ENCODE results near the gene PRPF19.

- no peak for TF ChIP-seq ZNF274 (IDR thresholded peaks at IDR 0.05; ENCODE audit: low read depth, low read length)
- no peak for TF ChIP-seq YY1 (IDR thresholded peaks at IDR 0.05; ENCODE audit: insufficient read depth, insufficient read length)
- no peak for TF ChIP-seq SUZ12 (IDR thresholded peaks at IDR 0.05; ENCODE audit: extremely low read depth, insufficient read depth, insufficient read length)
These were observed 16.9 kb upstream of the PRPF19 start for GRCh38 chr11:60923326-60923725.

Data from NT2/D1 (cell line).